GM12874 (cell line): ENCODE results near the gene RAPGEF5.

Source experiments
- TF ChIP-seq, protein P1 (sequence below): IDR thresholded peaks from 2 replicates; pipeline ENCODE4 v1.5.1; 2011; ENCODE audit warnings: low read depth, mild to moderate bottlenecking, control low read depth, low read length, moderate library complexity; ENCODE audit not compliant: insufficient read depth

Gene RAPGEF5

DNA sequence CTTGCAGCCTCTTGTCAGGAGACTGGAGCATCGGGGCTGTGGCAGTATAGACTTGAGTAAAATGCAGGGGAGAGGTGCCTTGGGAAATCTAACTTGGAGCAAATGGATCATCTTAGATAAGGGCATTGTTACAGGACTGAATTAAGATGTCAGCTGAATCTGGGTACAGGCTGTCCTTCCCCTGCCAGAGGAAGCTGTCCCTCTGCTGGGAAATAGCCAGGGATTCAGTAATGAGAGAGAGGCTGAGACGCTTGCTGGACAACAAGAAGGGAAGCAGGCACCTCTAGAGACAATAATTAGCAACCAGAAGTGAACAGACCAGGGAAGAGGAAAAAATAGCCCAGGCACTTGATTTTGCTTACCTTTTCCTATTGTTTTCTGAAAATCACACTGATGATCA, 20.7 kb upstream of the RAPGEF5 start:
- TF ChIP-seq, protein P1, sequence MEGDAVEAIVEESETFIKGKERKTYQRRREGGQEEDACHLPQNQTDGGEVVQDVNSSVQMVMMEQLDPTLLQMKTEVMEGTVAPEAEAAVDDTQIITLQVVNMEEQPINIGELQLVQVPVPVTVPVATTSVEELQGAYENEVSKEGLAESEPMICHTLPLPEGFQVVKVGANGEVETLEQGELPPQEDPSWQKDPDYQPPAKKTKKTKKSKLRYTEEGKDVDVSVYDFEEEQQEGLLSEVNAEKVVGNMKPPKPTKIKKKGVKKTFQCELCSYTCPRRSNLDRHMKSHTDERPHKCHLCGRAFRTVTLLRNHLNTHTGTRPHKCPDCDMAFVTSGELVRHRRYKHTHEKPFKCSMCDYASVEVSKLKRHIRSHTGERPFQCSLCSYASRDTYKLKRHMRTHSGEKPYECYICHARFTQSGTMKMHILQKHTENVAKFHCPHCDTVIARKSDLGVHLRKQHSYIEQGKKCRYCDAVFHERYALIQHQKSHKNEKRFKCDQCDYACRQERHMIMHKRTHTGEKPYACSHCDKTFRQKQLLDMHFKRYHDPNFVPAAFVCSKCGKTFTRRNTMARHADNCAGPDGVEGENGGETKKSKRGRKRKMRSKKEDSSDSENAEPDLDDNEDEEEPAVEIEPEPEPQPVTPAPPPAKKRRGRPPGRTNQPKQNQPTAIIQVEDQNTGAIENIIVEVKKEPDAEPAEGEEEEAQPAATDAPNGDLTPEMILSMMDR, result no peak

DNA sequence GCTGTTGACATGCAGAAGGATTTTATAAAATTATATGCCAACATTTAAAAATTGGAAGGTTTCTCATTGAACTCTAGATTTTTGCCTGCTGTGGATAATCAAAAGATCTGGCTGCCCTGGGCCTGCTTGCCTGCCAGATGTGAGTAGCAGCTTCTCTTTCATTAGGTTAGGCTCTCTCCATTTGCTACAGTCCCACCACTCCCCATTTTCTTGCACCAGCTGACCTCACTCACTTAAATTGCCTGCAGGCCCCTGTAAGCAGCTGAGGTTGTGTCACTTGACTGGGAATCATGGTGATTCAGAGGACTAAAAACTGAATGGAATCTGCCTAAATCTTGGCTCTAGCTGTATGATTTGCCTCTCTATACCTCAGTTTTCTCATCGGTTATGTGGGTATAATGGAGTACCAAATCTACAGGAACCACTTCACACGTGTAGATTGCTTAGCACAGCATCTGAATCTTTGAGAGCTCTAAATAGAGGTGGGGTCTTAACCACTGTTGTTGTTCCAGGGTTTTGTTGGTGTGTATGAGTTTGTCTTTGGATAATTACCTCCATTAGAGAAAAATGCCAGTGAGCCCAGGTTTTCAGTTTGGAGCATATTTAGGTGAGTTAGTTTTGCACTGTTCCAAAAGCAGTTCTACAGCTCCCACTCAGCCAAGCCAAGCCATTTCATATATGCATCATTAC, 18.6 kb upstream of the RAPGEF5 start:
- TF ChIP-seq, protein P1, result no peak

DNA sequence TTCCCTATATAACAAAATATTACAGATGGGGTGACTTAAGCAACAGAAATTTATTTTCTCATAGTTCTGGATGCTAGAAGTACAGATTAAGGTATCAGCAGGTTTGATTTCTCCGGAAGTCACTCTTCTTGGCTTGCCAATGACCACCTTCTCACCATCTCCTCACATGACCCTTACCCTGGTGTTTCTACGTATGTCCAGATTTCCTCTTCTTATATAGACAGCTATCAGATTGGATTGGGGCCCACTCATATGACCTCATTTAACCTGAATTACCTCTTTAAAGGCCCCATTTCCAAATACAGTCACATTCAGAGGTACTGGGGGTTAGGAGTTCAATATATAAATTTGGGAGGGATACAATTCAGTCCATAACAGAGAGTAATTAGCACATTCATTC, 17.0 kb upstream of the RAPGEF5 start:
- TF ChIP-seq, protein P1, result no peak

DNA sequence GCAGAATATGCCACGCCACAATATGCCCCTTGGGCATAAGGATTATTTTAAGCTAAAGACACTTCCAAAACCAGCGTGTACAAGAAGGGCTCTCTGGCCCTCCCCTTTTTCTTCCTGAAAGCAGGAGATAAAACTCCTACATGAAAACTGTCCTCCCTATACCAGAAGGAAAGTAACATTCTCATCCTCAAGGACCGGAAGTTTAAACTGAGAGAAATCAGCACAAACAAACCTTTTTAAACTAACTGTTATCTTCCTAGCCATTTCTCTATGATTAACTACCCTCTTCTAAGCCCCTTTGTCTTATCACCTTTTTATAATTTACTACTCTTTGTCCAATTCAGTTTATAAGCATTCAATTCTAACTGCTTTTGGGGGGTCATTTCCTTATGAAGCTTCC, 16.4 kb upstream of the RAPGEF5 start:
- TF ChIP-seq, protein P1, result no peak

DNA sequence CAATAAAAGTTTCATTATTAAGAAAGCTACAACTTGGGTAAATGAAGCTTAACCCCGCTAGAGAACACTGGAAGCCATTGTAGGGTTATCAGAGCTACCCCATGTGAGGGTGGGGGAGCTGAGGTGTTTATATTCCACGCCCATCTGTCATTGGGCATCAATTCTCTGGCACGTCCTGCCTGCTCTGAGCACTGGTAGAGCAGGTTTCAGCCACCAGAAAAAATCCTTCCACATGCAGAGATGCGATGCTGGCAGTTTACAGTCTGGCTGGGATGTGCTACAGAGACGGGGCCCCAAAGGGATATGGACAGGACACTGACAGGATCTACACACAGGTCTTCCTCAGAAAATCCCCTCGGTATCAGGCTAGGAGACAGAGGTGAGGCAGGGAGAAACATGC, 15.9 kb upstream of the RAPGEF5 start:
- TF ChIP-seq, protein P1, result no peak

DNA sequence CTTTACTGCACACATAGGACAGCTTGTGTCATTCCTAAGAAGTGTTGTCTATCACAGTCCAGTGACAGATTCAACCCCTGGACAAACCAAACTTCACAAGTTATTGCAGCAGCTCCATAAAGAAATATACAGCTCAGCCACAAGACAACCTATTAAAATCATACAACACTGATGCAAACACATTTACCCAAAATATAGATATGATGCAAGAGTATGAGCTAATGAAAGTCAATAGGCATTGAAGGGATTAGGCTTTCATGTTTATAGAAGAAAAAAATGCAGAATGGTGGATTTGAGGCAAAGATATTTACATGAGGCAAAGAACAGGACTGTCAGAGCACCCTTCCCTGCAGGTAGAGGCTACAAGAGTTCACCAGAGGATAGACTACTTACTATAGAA, 14.9 kb upstream of the RAPGEF5 start:
- TF ChIP-seq, protein P1, result no peak

DNA sequence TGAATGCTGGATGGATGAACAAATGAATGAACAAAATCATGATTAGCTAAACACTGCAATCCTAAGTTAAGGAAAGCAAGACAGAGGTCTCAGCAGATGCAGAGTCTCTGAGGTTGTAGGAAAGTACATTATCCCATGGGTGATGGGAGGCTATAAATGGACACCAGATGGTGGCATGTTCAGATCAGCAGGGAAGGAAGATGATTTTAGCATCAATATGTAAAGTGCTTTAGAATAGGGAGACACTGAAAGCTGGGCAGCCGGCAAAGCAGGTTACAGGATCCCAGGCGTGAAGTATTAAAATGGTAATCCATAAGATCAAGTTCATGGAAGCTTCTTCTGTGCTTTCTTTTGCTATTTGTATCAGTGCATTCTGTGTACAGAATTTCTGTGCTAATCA, 7.9 kb upstream of the RAPGEF5 start:
- TF ChIP-seq, protein P1, result no peak
